ENCODE data around the gene ZDHHC14.

Gene ZDHHC14

DNA sequence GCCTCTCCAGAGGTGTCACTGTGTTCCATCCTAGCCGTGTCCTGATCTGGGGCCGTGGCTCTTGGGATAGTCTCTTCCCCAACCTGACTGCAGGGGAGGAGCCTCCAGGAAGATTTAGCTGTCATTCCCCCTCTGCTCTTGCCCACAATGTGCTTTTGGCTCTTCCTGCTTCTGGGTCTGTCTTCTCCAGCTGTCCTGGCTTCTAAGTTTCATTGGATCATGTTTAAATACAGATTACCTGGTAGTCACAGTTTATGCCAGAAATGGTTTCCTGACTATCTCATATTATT is 139.1 kb downstream of the ZDHHC14 start:
- DNase-seq: no peak

DNA sequence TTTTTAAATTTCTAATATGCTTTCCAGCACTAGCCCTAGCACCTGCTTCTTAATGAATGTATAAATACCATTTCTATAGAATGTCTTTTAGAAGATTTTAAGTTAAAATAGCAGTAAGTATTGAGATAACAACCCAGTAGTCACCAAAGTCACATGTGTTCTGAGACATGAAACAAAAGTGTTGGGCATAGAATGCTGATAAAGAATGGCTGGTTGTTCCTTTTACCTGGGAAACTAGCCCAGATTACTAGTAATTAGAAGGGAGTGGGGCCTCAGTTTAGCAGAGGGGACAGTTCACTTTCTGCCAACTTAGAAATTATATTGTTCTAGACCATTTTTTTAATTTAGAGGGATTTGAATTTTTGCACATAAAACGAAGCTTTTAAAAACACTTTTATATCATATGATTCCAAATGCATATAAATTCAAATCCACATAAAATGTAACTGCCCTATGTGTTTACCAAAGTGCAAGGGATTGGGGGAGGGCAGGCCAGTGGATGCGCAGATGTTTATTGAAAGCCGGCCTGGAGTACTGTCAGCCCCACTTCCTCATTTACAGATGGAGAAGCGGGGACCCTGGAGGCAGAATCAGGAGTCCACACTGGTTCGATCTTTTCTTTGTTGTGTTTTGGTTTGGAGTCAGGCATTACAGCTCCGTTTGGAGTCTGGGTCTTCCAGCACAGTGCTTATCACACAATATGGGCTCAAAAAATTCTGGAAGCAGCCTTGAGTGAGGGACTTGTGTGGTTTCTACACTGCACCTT is 139.8 kb downstream of the ZDHHC14 start:
- DNase-seq: peak; percentile 57

DNA sequence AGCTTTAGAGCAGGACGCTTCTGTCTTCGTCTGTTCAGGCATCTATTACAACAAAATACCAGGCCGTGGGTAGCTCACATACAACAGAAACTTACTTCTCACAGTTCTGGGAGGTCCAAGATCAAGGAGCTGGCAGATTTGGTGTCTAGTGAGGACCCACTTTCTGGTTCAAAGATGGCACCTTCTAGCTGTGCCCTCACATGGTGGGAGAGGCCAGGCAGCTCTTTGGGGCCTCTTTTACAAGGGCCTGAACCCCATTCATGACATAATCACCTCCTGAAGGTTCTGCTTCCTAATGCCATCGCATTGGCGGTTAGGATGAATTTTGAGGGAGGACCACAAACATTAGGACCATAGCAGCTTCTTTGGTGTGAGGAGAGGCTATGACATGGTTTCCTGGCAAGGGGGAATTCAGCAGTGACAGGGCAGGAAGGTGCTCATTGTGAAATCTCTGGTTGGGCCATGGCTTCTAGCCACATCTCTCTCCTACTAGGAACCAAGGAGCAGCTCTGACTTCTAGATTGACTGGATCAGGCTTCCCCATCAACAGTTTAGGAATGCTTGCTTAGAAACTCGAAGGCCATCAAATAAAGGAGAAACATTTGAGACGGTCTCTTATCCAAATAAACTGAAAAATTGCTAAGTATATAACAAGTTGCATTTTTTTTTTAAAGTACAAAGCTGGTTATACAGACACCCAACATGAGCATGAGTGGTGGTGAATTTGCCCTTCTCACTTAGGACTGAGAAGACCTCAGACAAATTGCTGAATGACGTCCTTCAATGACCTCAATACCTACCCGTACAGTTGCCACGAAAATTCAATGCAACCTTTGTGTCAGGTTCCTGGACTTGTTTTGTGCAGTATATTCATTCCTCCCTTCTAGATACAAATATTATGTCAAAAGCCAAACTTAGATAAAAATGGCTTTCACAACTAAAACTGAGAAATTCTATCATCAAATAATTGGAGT is 140.7 kb downstream of the ZDHHC14 start:
- peak; percentile 84 for DNase-seq

DNA sequence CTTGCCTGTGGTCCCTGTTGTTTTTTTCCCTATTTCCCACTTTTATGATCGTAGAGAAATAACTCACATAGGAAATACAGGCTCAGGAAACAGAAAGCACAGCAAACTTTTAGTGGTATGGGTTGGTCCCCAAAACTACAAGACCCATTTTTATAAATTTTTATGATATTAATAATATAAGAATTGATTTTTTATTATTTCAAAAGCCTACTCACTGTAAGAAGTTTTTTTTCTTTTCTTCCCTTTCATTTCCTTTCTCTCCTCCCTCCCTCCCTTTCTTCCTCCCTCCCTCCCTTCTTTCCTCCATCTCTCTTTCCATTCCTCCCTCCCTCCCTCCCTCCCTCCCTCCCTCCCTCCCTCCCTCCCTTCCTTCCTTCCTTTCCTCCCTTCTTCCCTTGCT is 141.5 kb downstream of the ZDHHC14 start:
- no peak for DNase-seq

DNA sequence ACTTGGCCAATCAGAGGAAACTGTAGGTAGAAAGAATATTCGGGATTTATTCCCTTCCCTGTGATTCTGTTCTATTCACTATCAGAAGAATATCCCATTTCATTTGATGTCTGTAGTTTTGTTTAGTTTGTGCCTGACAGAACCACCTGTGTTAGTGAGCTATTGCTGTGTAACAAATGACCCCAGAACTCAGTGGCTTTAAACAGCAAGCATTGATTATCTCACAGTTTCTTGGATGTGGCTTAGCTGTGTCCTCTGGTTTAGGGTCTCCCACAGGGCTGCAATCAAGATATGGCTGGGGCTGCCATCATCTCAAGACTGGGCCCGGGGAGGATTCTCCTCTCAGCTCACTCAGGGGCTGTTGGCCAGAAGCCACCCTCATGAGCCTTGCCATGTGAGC is 143.7 kb downstream of the ZDHHC14 start:
- DNase-seq: no peak

DNA sequence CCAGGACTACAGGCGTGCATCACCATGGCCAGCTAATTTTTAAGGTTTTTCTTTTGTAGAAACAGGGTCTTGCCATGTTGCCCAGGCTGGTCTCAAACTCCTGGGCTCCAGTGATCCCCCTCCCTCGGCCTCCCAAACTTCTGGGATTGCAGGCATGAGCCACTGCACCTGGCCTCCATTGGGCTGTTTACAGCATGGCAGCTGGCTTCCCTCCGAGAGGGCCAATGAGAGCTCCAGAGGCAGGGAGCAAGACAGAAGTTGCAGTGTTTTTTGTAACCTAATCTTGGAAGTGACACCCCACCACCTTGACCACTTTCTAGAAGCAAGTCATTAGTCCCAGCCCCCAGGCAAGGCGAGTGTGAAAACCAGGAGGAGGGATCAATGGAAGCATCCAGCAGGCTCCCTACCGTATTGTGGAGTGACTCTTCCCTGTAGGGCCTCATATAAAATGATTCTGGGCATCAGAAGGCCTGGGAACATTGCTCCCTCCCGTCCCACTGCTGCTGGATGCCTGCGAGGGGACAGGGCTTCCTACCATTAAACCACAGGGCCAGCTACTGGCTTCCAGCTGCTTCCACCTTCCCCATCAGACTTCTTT is 144.4 kb downstream of the ZDHHC14 start:
- no peak for DNase-seq

DNA sequence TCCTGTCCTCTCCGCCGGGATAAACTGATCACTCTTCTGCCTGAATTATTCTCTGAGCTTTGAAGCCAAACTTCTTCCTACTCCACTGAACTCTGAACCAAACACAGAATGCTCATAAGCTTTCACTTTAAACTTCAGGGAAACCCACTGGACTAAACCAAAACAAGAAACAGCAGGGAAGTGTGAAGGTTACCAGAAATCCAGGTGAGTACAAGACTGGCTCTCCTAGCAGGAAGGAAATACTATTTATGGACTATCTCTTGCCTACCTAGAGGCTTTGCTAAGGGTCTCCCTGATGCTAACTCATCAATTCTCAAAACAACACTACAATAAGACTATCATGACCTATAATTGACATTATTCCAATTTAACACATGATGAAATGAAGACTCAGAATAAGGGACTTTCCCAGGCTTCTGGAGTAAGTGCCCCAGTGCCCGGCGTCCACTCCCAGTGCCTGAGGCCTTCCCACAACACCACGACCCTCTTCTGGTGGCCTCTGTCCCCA is 145.0 kb downstream of the ZDHHC14 start:
- DNase-seq: no peak

DNA sequence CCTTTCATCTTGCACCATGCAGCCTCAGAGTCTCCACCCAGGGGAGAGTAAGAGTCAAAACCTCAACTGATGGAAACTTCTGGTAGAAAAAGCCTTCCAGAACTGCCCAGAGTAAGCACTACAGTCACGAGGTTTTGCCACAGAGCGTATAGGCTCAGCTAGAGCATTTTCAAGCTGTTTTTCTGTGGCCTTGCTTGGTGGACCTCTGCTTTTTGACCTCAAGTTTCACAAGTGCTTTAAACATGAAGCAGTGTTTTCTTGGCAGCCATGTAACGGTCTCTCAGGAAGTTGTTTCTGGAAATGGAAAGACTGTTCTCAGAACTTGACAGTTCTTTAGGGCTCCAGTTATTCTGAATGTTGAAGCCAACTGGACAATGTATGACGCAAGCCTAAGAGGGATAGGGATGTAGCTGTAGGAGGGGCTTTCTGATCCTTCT is 146.5 kb downstream of the ZDHHC14 start:
- DNase-seq: peak; percentile 99

DNA sequence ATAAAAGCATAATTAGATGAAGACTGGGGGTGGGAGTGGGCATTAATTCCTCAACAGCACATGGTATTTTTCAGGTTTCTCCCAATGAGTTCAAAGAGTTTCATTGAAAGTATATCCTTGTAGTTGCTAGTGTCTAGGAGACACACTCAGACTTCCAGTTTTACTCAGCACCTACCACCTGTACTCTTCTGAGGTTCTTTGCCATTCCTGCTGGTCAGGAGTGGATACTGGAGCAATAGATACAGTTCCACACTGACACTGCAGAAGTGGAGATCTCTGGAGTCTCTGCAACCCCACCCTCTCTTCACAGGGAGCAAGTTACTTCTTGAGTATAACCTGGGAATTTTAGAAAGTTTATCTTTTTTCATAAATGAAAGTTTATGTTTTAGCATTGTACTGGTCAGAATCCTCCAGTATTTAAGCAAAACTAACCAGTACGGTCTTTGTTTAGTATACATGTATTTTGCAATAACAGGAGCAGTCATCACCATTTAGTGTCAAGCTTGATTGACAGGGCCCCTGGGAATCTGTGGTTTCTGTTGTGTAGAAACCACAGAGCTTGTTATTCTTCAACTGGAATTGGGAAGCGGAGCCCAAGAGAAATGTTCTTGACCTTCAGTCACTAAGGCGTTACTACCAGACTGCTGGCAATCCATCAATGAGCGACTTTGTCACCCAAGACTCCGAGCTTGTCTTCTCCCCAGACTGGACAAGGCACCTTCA is 148.1 kb downstream of the ZDHHC14 start:
- peak; percentile 69 for DNase-seq

DNA sequence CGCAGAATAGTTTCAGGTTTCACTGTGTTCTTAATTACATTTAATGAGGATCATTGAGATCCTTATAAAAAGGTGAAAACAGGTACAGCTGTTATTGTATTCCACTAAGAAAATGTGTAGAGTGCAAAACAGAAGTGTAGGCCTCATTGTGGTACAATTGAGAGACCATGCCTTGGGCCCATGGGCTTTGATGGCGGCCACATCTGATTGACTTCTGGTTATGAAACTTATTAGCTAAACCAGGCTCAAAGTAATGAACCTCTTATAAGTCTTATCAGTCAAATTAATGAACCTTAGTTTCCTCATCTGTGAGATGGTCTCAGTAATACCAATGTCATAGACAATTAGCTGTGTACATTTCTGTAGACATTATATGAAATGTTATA is 148.7 kb downstream of the ZDHHC14 start:
- DNase-seq: no peak

DNA sequence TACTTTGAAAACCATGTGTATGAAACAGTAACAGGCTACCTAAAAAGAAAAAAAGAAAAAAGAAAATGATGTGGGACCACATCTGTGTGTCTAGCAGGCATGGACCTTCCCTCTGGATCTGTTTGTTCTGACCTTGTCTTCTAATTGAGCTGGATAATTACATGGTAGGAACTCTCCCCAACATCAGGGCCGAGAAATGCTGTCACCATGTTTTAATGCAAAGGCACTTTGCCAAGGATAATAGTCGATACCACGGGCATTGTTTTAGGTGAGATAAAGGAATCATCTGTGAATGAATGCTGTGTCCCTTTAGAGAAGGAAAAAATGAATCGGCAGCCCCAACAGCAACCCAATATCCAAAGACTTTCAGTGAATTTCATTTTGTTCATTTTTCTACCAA is 149.1 kb downstream of the ZDHHC14 start:
- DNase-seq: no peak

DNA sequence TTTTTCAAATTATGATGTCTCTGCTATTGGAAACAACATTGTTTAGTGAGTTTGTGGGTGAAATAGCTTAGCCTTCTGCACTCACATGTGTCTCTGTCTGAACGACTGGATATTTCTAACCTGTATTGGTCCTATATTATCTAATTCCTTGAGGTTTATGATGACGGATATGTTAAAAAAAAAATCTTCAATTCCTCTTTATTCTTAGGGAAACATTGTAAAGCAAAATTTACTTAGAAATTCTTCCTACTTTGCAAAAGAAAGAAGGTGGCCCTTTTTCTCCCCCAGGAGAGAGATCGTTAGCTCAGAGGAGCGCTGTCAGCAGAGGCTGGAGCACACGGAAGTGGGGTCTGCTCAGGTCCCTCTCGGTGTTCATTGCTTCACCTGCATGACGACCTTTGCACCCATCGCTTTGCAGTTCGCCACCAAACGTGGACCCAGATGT is 149.8 kb downstream of the ZDHHC14 start:
- no peak for DNase-seq

DNA sequence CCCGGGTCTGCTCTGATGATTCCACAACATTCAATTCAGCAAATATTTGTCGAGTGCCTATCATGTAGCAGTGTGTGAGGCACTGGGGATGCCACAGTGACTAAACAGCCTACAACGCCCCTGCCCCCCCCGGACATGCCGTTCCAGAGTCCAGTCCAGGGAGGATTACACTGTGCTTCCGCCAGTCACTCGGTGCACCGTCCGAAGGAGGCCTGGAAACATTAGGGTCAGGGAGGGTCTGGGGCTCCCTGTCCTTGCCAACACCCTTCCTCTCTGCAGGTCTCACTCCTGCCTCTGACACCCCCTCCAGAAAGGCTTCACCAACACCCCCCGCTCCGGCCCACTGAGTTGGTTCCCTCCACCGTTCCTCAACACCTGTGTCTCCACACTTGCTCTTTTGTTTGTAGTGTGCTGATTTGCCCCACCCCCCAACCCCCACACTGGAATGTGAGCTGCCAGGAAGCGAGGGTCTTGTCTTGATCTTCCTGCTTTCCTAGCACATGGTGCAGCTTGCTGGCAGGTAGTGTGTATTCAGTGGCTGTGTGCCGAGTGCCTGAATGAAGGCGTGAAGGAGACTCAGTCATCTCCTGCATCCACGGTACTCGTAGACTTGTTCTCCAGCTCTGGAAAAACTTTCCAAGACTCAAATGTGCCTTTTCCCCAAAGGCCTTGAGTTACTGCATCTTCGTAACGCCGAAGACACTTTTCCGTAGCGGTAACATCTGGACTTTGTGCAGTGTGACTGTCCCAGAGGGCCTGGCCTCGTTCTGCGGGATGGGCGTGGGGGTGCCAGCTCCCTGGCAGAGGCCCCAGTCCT is 150.4 kb downstream of the ZDHHC14 start:
- DNase-seq: no peak

DNA sequence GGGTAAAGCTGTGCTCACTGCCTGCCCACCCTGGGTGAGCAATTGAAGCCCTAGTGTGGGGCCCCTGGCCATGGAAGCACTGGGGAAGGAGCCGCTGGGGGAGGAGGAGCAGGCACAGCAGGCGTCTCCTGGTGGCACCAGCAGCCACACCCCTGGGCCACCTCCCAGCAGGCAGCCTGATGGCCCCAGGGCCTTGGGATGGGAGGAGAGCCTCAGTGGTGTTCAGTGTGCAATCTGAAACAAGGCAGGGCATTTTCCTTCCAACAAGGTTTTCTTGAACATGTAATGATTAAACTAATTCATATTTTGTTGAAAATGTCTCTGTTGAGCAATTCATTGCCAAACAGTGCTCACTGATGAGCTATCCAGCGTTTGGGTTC is 151.0 kb downstream of the ZDHHC14 start:
- no peak for DNase-seq

DNA sequence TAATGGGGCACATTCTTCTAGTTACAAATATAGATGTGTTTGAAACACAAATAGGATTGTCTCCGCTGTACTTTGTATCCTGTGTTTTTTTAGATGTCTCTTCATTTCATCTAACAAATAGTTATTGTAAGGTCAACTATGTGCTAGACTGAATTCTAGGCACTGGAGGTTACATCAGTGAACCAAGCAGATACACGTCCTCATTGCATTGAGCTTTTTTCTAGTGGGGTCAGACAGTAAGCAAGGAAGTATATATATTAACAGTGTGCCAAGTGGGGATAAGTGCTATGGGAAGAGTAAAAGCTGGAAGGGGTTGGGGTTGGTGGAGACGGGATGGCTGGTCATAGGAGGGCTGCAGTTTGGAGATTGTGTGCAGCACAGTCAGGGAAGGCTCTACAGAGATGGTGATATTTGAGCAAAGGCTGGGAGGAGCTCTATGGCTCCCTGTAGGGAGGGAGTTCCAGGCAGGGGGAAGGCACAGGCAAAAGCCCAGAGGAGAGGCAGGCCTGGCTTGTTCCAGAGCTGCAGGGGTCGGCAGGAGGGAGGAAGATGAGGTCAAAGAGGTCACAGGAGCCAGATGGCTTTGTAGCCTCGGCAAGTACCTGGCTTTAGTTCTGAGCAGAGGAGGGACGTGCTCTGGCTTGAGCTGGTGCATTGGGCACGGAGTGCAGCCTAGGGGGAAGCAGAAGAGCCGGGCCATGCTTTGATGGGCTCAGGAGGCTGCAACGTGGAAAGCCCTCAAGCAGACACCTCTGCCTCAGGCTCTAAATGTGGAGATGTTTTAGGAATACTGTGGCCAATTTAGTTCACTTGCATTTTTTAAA is 152.3 kb downstream of the ZDHHC14 start:
- peak; percentile 38 for DNase-seq

DNA sequence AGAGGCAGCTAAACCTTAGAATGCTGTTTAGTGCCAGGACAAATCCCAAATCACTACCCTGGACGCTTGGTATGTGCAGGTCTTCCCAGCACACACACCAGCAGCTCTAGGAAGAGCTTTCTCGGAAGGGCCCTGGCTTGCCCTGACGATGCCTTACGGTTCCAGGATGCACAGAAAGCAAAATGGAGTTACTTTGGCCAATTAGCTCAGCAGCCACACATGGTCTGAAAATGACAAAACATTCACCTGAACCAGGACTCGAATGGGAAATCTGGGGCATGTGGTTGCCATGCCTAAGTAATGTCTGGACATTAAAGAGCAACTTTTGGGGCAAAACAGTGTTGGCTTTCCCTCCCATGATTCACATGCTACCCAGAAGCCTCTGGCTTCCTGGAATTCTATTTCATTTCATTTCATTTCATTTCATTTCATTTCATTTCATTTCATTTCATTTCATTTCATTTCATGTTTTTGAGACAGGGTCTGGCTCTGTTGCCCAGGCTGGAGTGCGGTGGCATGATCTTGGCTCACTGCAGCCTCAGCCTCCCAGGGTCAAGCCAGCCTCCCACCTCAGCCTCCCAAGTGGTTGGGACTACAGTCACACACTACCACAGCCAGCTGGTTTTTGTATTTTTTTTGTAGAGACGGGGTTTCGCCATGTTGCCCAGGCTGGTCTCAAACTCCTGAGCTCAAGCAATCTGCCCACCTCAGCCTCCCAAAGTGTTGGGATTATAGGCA is 153.3 kb downstream of the ZDHHC14 start:
- no peak for DNase-seq

DNA sequence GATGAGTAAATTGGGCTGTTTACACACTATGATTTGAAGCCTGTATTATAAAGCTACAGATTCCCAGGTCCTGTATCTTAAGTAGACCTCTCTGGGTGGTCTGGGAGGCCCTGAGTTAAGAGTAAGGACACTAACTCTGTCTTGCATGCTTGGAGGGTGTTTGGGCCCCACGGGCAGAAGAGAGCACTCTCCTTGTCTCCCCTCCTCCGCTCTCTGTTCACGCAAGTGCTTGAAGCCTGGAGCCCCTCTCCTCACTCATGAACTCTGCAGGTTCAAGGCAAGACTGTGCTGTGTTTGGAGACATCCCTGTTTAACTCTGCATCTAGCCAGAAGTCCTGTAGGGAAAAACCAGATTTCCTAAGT is 154.0 kb downstream of the ZDHHC14 start:
- no peak for DNase-seq

DNA sequence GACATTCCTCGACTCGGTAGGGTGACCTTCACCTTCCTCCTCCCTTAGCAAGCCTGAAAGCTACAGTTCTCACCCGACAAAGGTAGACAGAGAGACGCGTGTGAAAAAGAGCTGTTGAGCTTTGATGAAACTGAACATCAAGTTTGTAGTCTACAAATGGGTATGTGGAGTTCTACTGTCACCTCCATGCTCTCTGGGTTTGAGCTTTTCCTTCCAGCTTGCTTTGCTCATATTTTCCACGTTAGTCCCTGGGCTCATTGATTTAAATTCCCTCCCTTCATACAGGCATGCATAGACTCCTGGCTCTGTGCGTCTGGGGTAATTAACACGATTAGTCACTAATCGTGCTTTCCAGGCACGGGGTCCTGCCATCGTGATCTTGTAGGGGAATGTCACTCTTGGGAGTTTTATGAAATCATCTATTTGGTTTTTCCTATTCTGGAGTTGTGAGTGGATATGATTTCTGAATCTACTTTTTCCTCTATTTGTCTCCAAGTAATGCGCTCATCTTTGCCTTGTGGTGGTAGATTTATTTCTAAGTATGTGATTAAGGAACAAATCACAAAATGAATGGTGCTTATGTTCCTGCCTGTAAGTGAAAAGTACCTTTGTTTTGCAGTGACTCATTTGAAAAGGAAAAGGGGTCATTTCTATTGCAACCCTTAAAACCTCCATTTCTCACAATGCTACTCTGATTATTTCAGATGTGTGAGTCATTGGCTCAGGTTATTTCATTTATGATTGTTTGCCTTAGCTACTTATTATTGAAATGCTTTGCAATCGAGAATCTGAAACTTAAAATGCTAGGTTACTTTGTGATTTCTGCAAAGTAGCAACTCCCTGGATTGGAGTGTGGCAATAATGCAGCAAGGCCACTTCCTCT is 154.6 kb downstream of the ZDHHC14 start:
- DNase-seq: peak; percentile 70

DNA sequence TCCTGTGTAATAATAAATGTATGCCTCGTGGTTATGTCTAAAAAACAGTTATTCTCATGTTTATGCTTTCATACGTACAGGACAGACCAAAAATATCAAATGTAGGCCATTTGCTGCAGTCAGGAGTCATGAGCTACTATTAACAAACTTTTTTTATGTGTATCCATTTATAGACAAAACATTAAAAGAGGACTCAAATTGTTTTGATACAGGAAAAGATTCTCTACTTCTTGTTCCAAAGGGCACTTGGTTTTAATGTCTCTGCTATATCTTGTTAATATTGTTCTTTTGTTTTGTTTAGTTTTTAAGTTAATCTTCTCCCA is 155.2 kb downstream of the ZDHHC14 start:
- DNase-seq: peak; percentile 77

DNA sequence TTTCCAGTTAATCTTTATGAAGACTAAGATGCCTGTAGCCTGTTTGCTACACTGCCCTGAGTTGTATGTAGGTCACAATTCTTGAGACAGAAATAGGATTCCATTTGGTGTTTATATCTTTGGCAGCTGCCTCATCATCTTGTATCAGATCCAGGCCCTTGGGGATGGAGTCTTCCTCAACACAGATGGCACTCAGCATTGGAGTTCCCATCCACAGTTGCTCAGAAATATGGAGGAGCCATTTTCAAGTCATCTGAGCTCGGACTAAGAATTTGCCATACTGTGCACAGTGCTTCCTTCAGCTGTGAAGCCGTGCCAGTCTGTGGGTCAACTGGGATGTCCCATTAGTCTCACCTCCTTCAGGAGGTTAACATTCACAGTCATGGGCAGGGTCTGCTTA is 156.6 kb downstream of the ZDHHC14 start:
- DNase-seq: no peak
